Subcutaneous adipose tissue (tissue), 4 donors: ENCODE measurements around the gene KPNB1. TPM values are rescaled to one million over a fixed set of nuclear protein-coding genes. Genes with fewer than 3 reads are reported as not detected.

Experiments
- total RNA-seq, 4 donors: library from RNA; depleted of rRNA; stranded (reverse); fragments of >200 nt; gene quantifications; one replicate each; pipeline ENCODE4 v1.1.0, GENCODE V29; 2016
- TF ChIP-seq, protein P1 (sequence below): fragments of 450-650 bp; IDR thresholded peaks from one replicate; pipeline ENCODE4 v1.5.1; 2016; ENCODE audit warnings: low read depth, mild to moderate bottlenecking, control low read depth, antibody characterized with exemption, moderate library complexity

KPNB1 gene
- total RNA-seq, 4 donors from 2014 or later, result 200 to 235 (median 215) TPM

GRCh38 chr17:47665655-47666054 lies 15.9 kb downstream of the KPNB1 start:
- TF ChIP-seq, protein P1, sequence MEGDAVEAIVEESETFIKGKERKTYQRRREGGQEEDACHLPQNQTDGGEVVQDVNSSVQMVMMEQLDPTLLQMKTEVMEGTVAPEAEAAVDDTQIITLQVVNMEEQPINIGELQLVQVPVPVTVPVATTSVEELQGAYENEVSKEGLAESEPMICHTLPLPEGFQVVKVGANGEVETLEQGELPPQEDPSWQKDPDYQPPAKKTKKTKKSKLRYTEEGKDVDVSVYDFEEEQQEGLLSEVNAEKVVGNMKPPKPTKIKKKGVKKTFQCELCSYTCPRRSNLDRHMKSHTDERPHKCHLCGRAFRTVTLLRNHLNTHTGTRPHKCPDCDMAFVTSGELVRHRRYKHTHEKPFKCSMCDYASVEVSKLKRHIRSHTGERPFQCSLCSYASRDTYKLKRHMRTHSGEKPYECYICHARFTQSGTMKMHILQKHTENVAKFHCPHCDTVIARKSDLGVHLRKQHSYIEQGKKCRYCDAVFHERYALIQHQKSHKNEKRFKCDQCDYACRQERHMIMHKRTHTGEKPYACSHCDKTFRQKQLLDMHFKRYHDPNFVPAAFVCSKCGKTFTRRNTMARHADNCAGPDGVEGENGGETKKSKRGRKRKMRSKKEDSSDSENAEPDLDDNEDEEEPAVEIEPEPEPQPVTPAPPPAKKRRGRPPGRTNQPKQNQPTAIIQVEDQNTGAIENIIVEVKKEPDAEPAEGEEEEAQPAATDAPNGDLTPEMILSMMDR, result no peak

DNA sequence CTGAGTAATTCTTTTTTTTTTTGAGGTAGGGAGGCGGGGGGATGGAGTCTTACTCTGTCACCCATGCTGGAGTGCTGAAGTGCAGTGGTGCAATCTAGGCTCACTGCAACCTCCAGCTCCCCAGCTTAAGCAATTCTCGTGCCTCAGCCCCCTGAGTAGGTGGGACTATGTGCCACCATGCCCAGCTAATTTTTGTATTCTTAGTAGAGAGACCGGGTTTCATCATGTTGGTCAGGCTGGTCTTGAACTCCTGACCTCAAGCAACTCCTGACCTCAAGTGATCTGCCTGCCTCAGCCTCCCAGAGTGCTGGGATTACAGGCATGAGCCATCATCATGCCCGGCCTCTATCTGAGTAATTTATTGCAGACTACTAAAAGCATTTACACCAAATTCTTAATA lies 19.4 kb downstream of the KPNB1 start:
- TF ChIP-seq, protein P1, result no peak

- TF ChIP-seq, protein P1, result no peak
These were observed 20.3 kb downstream of the KPNB1 start for GRCh38 chr17:47670064-47670463.

DNA sequence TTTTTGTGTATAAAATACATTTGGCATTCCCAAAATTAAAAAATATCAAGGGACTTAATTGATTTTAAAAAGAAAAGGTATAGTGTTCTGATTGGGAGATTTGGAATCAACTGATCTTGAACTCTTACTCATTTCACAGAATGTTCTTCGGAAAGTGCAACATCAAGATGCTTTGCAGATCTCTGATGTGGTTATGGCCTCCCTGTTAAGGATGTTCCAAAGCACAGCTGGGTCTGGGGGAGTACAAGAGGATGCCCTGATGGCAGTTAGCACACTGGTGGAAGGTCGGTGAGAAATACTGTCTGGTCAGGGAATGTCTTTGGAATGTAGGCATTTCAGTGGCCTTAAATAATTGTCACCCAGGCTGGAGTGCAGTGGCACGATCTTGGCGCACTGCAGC lies 24.8 kb downstream of the KPNB1 start:
- TF ChIP-seq, protein P1, result no peak

DNA sequence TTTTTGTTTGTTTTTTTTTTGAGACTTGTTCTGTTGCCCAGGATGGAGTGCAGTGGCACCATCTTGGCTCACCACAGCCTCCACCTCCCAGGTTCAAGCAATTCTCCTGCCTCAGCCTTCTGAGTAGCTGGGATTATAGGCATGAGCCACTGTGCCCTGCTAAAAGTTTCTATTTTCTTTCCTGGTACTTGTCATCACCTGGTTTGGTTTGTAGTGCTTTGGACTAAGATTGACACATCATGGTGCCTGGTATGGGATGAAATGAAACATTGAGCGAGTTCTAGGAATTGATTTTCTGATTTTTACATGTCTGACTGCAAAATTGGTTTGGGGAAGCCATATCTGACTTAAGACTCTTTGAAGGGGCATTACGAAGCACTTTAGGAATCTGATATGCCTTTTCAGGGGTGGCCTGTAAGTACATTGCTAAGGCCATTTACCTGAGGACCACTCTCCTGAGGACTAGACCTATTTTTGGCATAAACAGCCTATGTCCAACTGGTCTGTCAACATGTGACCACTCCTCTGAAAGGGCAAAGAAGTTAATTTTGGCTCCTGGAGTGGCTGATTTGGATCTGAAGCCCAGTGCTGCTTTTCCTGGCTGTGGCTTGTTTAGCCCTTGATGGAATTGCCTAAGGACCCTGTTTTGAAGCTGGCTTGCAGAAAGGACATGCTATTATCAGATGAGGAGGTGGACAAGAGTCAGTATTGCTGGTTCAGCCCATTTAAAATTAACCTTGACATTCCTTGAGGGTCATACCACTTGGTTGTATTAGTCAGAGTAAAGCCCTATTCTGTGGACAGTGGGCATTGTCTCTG lies 25.9 kb downstream of the KPNB1 start:
- TF ChIP-seq, protein P1, result no peak

GRCh38 chr17:47676199-47676472 lies 26.4 kb downstream of the KPNB1 start:
- TF ChIP-seq, protein P1, result no peak

- TF ChIP-seq, protein P1, result no peak
These were observed 26.9 kb downstream of the KPNB1 start for GRCh38 chr17:47676510-47677165.
